ENCODE measurements around the gene NEURL1.

DNA sequence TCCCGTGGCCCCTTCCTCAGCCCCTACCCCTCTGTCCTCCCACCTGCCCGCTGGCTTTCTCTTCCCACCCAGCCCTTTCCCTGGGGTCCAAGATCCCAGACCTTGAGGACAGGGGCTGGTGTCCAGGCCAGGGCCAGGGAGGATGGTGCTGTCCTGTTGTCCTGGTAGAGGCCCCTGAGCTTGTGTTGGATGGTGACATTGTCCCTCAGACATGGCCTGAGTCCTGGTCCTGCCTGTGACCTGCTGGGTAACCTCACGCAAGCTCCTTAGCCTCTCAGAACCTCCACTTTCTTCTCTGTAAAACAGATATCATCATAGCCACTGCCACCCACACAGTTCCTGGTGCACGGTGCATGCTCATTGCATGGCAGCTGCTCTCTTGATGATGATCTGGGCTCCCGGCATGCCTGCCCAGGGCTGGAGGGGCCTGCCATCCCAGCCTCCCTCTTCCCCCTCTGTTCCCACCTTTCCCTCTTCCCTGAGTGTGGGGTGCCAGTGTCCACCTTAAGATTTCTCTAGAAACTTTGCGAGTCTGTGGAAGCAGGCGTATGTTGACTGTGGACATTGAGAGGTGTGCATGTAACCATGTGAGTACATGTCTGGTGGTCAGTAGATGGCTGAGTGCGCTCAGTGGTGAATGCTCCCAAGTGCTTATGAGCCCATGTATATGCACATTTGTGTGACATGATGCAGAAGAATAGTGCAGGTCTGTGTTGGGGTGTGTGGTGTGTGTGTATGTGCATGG, 60.4 kb downstream of the NEURL1 start:
- no peak for TF ChIP-seq POLR2A (IDR thresholded peaks at IDR 0.05; ENCODE audit: low read length)
- no peak for TF ChIP-seq GATA1 (IDR thresholded peaks at IDR 0.05; ENCODE audit: low read depth, low read length)

All from erythroblast (primary cell).